Measurements from ENCODE around the gene FTSJ3. TPM values are rescaled to one million over a fixed set of nuclear protein-coding genes. Genes with fewer than 3 reads are reported as not detected.

Gene FTSJ3
- total and polyA plus RNA-seq, 10 of the 15 experiments (the other 5 are each of a cell fraction or from before 2014, with no cell fraction given): 17.2 to 79.2 (median 50.4) TPM

DNA sequence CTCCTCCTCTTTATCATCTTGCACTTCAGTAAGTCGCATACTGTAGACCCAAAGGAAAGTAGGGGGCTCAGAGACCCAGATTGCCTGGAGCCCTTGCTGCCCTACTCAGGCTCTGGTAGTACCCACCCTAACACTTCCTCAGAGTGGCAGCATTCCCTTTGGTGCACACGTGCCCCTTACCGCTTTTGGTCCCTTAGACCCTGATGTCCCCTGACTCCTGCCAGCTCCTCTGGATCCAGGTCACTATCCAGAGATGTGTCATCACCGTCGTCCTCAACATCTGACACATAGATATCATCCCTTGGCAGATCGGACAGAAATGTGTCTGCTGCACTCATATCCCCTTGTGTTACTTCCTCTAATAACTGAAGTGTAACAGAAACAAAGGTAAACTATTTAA is 5.7 kb downstream of the FTSJ3 start (continued):
- TF ChIP-seq, protein P1, sequence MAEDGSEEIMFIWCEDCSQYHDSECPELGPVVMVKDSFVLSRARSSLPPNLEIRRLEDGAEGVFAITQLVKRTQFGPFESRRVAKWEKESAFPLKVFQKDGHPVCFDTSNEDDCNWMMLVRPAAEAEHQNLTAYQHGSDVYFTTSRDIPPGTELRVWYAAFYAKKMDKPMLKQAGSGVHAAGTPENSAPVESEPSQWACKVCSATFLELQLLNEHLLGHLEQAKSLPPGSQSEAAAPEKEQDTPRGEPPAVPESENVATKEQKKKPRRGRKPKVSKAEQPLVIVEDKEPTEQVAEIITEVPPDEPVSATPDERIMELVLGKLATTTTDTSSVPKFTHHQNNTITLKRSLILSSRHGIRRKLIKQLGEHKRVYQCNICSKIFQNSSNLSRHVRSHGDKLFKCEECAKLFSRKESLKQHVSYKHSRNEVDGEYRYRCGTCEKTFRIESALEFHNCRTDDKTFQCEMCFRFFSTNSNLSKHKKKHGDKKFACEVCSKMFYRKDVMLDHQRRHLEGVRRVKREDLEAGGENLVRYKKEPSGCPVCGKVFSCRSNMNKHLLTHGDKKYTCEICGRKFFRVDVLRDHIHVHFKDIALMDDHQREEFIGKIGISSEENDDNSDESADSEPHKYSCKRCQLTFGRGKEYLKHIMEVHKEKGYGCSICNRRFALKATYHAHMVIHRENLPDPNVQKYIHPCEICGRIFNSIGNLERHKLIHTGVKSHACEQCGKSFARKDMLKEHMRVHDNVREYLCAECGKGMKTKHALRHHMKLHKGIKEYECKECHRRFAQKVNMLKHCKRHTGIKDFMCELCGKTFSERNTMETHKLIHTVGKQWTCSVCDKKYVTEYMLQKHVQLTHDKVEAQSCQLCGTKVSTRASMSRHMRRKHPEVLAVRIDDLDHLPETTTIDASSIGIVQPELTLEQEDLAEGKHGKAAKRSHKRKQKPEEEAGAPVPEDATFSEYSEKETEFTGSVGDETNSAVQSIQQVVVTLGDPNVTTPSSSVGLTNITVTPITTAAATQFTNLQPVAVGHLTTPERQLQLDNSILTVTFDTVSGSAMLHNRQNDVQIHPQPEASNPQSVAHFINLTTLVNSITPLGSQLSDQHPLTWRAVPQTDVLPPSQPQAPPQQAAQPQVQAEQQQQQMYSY (CRISPR knock-in tag; IDR thresholded peaks at IDR 0.05): no peak
- TF ChIP-seq HDAC2 (IDR thresholded peaks at IDR 0.05) (no peak), DPF2 (IDR thresholded peaks at IDR 0.05) (no peak), EP300 (IDR thresholded peaks at IDR 0.05; ENCODE audit: borderline replicate concordance in 1 of 2, control insufficient read depth in 1 of 2, low read depth in 2 of 2, low read length in 2 of 2) (no peak), POU2F2 (IDR thresholded peaks at IDR 0.05; ENCODE audit: borderline replicate concordance, low read depth, low read length) (no peak)
- TF ChIP-seq, protein P2, sequence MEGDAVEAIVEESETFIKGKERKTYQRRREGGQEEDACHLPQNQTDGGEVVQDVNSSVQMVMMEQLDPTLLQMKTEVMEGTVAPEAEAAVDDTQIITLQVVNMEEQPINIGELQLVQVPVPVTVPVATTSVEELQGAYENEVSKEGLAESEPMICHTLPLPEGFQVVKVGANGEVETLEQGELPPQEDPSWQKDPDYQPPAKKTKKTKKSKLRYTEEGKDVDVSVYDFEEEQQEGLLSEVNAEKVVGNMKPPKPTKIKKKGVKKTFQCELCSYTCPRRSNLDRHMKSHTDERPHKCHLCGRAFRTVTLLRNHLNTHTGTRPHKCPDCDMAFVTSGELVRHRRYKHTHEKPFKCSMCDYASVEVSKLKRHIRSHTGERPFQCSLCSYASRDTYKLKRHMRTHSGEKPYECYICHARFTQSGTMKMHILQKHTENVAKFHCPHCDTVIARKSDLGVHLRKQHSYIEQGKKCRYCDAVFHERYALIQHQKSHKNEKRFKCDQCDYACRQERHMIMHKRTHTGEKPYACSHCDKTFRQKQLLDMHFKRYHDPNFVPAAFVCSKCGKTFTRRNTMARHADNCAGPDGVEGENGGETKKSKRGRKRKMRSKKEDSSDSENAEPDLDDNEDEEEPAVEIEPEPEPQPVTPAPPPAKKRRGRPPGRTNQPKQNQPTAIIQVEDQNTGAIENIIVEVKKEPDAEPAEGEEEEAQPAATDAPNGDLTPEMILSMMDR (IDR thresholded peaks at IDR 0.05 in 2 of 3, conservative IDR thresholded peaks at IDR 0.05 in 1 of 3; ENCODE audit: control insufficient read depth in 2 of 3, extremely low read depth in 1 of 3, insufficient read depth in 1 of 3, low read depth in 3 of 3, low read length in 3 of 3): no peak
- TF ChIP-seq, protein P3, sequence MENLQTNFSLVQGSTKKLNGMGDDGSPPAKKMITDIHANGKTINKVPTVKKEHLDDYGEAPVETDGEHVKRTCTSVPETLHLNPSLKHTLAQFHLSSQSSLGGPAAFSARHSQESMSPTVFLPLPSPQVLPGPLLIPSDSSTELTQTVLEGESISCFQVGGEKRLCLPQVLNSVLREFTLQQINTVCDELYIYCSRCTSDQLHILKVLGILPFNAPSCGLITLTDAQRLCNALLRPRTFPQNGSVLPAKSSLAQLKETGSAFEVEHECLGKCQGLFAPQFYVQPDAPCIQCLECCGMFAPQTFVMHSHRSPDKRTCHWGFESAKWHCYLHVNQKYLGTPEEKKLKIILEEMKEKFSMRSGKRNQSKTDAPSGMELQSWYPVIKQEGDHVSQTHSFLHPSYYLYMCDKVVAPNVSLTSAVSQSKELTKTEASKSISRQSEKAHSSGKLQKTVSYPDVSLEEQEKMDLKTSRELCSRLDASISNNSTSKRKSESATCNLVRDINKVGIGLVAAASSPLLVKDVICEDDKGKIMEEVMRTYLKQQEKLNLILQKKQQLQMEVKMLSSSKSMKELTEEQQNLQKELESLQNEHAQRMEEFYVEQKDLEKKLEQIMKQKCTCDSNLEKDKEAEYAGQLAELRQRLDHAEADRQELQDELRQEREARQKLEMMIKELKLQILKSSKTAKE (IDR thresholded peaks at IDR 0.05; ENCODE audit: low read depth, poor library complexity, severe bottlenecking): no peak
- TF ChIP-seq, protein P4, sequence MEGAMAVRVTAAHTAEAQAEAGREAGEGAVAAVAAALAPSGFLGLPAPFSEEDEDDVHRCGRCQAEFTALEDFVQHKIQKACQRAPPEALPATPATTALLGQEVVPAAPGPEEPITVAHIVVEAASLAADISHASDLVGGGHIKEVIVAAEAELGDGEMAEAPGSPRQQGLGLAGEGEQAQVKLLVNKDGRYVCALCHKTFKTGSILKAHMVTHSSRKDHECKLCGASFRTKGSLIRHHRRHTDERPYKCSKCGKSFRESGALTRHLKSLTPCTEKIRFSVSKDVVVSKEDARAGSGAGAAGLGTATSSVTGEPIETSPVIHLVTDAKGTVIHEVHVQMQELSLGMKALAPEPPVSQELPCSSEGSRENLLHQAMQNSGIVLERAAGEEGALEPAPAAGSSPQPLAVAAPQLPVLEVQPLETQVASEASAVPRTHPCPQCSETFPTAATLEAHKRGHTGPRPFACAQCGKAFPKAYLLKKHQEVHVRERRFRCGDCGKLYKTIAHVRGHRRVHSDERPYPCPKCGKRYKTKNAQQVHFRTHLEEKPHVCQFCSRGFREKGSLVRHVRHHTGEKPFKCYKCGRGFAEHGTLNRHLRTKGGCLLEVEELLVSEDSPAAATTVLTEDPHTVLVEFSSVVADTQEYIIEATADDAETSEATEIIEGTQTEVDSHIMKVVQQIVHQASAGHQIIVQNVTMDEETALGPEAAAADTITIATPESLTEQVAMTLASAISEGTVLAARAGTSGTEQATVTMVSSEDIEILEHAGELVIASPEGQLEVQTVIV (IDR thresholded peaks at IDR 0.05; ENCODE audit: borderline replicate concordance, partially characterized antibody): no peak
